Tibial artery (tissue), 4 donors: ENCODE results near the gene BAZ2B.

ENCODE experiments used
- DNase-seq, 2 donors: peaks; one replicate each; pipeline ENCODE4 v3.0.0-alpha.2; 2019
- H3K27ac ChIP-seq, 2 donors: fragments of 200-600 bp; sonication (generic) in 1 of 2; 1 replicate in 1 of 2; 2 replicates in 1 of 2; pipeline ENCODE4 v1.5.1; 2018 to 2019; ENCODE audit warnings: mild to moderate bottlenecking in 1 of 2
- H3K27me3 ChIP-seq, 2 donors: fragments of 200-600 bp; sonication (generic) in 1 of 2; one replicate each; pipeline versions ENCODE4 v1.5.1 to v1.6.0; 2016 to 2019
- H3K36me3 ChIP-seq, 3 donors: fragments of 200-600 bp; sonication (generic) in 2 of 3; one replicate each; pipeline ENCODE4 v1.5.1; 2016 to 2019; ENCODE audit warnings: mild to moderate bottlenecking in 2 of 3
- H3K4me1 ChIP-seq, 4 donors: fragments of 200-600 bp; sonication (generic) in 2 of 4; 1 replicate in 3 of 4; 2 replicates in 1 of 4; pipeline ENCODE4 v1.5.1; 2016 to 2019
- H3K4me3 ChIP-seq, 2 donors: fragments of 200-600 bp; sonication (generic) in 1 of 2; 1 replicate in 1 of 2; 2 replicates in 1 of 2; pipeline ENCODE4 v1.5.1; 2018 to 2019; ENCODE audit warnings: mild to moderate bottlenecking in 2 of 2
- H3K9me3 ChIP-seq, 3 donors: fragments of 200-600 bp; sonication (generic) in 1 of 3; one replicate each; pipeline ENCODE4 v1.5.1; 2016 to 2019
- intact Hi-C: fragments of 100-400 bp; cut with DNase I; formaldehyde crosslinking; loops from one replicate; pipeline ENCODE4 v1.15.0; 2023; ENCODE audit warnings: low total_unique reads
- TF ChIP-seq, protein P1 (sequence below), 2 experiments: fragments of 200-600 bp in 1 of 2; fragments of 450-650 bp in 1 of 2; IDR thresholded peaks; one replicate each; pipeline ENCODE4 v1.5.1; 2017 to 2019; ENCODE audit warnings: antibody characterized with exemption in 2 of 2, mild to moderate bottlenecking in 1 of 2, moderate library complexity in 1 of 2

Gene BAZ2B

DNA sequence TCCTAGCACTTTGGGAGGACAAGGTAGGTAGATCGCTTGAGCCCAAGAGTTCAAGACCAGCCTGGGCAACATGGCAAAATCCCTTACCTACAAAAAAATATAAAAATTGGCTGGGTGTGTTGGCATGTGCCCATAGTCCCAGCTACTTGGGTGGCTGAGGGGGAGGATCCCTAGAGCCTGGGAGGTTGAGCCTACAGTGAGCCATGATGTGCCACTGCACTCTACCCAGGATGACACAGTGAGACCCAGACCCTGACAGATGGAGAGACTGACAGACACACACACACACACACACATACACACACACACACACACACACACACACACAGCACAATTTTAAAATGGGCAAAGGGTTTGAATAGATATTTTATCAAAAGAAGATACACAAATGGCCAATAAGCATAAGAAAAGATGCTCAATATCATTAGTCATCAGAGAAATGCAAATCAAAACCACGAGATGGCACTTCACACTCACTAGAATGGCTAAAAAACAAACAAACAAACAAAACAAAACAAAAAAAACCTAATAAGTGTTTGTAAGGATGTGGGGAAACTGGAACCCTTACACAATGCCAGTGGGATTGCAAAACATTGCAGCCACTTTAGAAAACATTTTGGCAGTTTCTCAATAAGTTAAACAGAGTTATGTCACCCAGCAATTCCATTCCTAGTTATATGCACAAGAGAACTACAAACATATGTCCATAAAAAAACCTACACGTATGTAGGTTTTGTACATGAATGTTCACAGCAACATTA, 42.3 kb downstream of the BAZ2B start:
- Histone ChIP-seq H3K9me3 (peaks cover 0 to 6% (median 0%) of the 10 kb centered on the region in 3 donors), H3K36me3 (no peaks in the 10 kb centered on the region), H3K4me1 (peaks cover 0 to 9% (median 0%) of the 10 kb centered on the region in 4 donors), H3K27ac (no peak overlapping the region), H3K27me3 (no peaks in the 10 kb centered on the region), H3K4me3 (no peak overlapping the region)
- DNase-seq = no peak
- intact Hi-C loops = no loop called here
- TF ChIP-seq, protein P1, sequence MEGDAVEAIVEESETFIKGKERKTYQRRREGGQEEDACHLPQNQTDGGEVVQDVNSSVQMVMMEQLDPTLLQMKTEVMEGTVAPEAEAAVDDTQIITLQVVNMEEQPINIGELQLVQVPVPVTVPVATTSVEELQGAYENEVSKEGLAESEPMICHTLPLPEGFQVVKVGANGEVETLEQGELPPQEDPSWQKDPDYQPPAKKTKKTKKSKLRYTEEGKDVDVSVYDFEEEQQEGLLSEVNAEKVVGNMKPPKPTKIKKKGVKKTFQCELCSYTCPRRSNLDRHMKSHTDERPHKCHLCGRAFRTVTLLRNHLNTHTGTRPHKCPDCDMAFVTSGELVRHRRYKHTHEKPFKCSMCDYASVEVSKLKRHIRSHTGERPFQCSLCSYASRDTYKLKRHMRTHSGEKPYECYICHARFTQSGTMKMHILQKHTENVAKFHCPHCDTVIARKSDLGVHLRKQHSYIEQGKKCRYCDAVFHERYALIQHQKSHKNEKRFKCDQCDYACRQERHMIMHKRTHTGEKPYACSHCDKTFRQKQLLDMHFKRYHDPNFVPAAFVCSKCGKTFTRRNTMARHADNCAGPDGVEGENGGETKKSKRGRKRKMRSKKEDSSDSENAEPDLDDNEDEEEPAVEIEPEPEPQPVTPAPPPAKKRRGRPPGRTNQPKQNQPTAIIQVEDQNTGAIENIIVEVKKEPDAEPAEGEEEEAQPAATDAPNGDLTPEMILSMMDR (IDR thresholded peaks at IDR 0.05) = no peak

GRCh38 chr2:159573294-159573693, 43.1 kb downstream of the BAZ2B start:
- H3K27ac ChIP-seq = no peak overlapping the region
- no peaks in the 10 kb centered on the region for H3K27me3 ChIP-seq
- H3K36me3 ChIP-seq = no peaks in the 10 kb centered on the region
- H3K9me3 ChIP-seq = peaks cover 0 to 6% (median 0%) of the 10 kb centered on the region in 3 donors
- TF ChIP-seq, protein P1 (IDR thresholded peaks at IDR 0.05) = no peak
- H3K4me1 ChIP-seq = peaks cover 0 to 9% (median 0%) of the 10 kb centered on the region in 4 donors
- no peak overlapping the region for H3K4me3 ChIP-seq
- intact Hi-C loops = no loop called here
- DNase-seq = no peak

DNA sequence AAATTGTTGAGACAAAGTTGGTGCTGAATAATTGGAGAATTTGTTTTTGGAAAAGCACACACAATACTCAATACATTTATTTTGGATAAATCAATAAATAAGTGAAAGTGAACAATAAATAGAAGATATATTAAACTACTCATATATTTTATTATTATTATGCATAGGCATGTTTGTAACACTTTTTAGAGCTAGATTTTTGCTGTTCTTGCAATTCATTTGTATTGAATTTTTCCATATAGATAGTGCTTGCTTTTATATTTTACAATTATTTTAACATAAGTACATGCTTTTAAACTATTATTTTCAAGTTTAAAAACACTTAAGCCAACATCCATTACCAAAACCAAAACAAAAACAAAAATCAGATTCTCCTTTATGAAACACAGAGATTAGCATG, 43.9 kb downstream of the BAZ2B start:
- H3K9me3 ChIP-seq = peaks cover 0 to 6% (median 0%) of the 10 kb centered on the region in 3 donors
- no peaks in the 10 kb centered on the region for H3K36me3 ChIP-seq
- H3K27ac ChIP-seq = no peak overlapping the region
- H3K4me3 ChIP-seq = no peak overlapping the region
- intact Hi-C loops = no loop called here
- TF ChIP-seq, protein P1 (IDR thresholded peaks at IDR 0.05) = no peak
- DNase-seq = no peak
- H3K27me3 ChIP-seq = no peaks in the 10 kb centered on the region
- H3K4me1 ChIP-seq = peaks cover 0 to 6% (median 0%) of the 10 kb centered on the region in 4 donors

DNA sequence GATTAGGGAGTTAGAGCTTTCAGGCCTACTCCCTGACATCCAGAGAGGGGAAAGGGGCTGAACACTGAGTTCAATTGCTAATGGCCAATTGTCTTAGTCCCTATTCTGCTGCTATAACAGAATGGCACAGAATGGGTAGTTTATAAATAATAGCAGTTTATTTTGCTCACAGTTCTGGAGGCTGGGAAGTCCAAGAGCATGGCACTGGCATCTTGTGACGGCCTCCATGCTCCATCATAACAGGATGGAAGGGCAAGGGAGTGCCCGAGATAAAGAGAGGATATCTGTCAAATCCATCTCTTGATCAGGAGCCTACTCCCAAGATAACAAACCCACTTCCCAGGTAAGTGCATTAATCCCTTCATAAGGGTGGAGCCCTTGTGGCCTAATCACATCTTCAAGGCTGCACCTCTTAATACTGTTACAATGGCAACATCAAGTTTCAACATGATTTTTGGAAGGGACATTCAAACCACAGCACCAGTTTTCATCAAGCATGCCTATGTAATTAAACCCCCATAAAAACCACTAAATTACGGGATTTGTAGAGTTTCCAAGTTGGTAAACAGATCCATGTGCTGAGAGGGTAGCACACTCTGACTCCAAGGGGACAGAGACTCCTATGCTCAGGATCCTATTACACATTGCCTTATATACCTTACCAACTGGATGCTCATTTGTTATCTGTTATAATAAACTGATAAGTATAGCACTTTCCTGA, 44.6 kb downstream of the BAZ2B start:
- TF ChIP-seq, protein P1 (IDR thresholded peaks at IDR 0.05) = no peak
- Histone ChIP-seq H3K9me3 (peaks cover 0 to 6% (median 0%) of the 10 kb centered on the region in 3 donors), H3K4me3 (no peak overlapping the region), H3K27me3 (no peaks in the 10 kb centered on the region), H3K36me3 (no peaks in the 10 kb centered on the region), H3K27ac (no peak overlapping the region), H3K4me1 (no peaks in the 10 kb centered on the region)
- intact Hi-C loops = no loop called here
- DNase-seq = no peak

DNA sequence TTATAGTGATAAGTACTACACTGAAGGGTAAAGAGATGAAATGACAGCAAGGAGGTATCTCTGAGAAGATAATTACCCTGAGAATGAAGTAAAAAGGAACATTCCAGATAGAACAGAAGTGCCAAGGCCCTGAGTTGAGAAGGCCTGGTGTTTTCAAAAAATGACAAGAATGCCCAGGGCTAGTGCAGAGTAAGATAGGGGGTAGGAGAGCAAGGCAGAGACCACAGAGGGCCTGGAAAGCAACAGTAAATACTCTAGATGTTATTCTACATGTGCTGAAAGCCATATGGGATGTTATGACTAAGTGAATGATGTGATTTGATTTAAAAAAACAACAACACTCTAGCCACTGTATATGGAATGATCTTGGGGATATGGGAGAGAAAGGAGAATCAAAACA, 52.3 kb downstream of the BAZ2B start:
- no peaks in the 10 kb centered on the region for H3K9me3 ChIP-seq
- intact Hi-C loops = no loop called here
- DNase-seq = no peak
- no peaks in the 10 kb centered on the region for H3K36me3 ChIP-seq
- no peak overlapping the region for H3K4me3 ChIP-seq
- no peaks in the 10 kb centered on the region for H3K27me3 ChIP-seq
- H3K4me1 ChIP-seq = no peaks in the 10 kb centered on the region
- TF ChIP-seq, protein P1 (IDR thresholded peaks at IDR 0.05) = no peak
- H3K27ac ChIP-seq = no peak overlapping the region
